CD4-positive, CD25-positive, alpha-beta regulatory T cell (primary cell): ENCODE results near the gene AP3S1. TPM values are rescaled to one million over a fixed set of nuclear protein-coding genes. Genes with fewer than 3 reads are reported as not detected.
"Not testable (repeated sequence)": the region's sequence is repeated elsewhere in the genome, so short reads cannot be mapped to it uniquely, and the experiment has no call there.

ENCODE experiments used
- ATAC-seq, 2 donors: fragments of 150-1000 bp; cut with Tn5 transposase; one replicate each; pipeline ENCODE4 v1.10.0; 2021; ENCODE audit warnings: low read depth in 2 of 2, moderate number of reproducible peaks in 2 of 2, moderate library complexity in 1 of 2
- DNase-seq, 3 donors: peaks; one replicate each; pipeline versions ENCODE4 v3.0.0 to v3.0.0-alpha.2; 2012 to 2022; ENCODE audit warnings: mixed read lengths in 1 of 3
- H3K27ac ChIP-seq: one replicate; pipeline ENCODE4 v1.7.0; 2013; ENCODE audit warnings: mild to moderate bottlenecking, low read length; ENCODE audit not compliant: insufficient read depth, poor library complexity, severe bottlenecking
- H3K27me3 ChIP-seq: one replicate; pipeline ENCODE4 v1.7.0; 2013; ENCODE audit warnings: low read length; ENCODE audit not compliant: control insufficient read depth, insufficient read depth
- H3K36me3 ChIP-seq: one replicate; pipeline ENCODE4 v1.7.0; 2013; ENCODE audit warnings: mild to moderate bottlenecking, low read length, moderate library complexity; ENCODE audit not compliant: control insufficient read depth, insufficient read depth
- H3K4me1 ChIP-seq: 2 replicates; pipeline ENCODE4 v1.7.0; 2013; ENCODE audit warnings: mild to moderate bottlenecking, low read length; ENCODE audit not compliant: insufficient read depth, control insufficient read depth, poor library complexity, severe bottlenecking
- H3K4me3 ChIP-seq: one replicate; pipeline ENCODE4 v1.7.0; 2013; ENCODE audit warnings: low read depth, mild to moderate bottlenecking, low read length, moderate library complexity
- H3K9me3 ChIP-seq, 2 experiments: 1 replicate in 1 of 2; 2 replicates in 1 of 2; pipeline ENCODE4 v1.7.0; 2013; ENCODE audit warnings: low read length in 2 of 2, mild to moderate bottlenecking in 1 of 2, moderate library complexity in 1 of 2; ENCODE audit not compliant: control insufficient read depth in 2 of 2
- H3K27ac Mint-ChIP-seq, 3 donors: one replicate each; pipeline ENCODE4 v1.8.0; 2020 to 2022; ENCODE audit warnings: mild to moderate bottlenecking in 3 of 3, mixed read lengths in 3 of 3, moderate library complexity in 2 of 3
- H3K27me3 Mint-ChIP-seq: one replicate; pipeline ENCODE4 v1.8.0; 2022; ENCODE audit warnings: mild to moderate bottlenecking, mixed read lengths
- H3K36me3 Mint-ChIP-seq: one replicate; pipeline ENCODE4 v1.8.0; 2020; ENCODE audit warnings: mixed read lengths
- H3K4me1 Mint-ChIP-seq, 4 donors: one replicate each; pipeline ENCODE4 v1.8.0; 2020 to 2022; ENCODE audit warnings: mixed read lengths in 4 of 4, mild to moderate bottlenecking in 1 of 4
- H3K4me3 Mint-ChIP-seq, 4 donors: one replicate each; pipeline ENCODE4 v1.8.0; 2020 to 2022; ENCODE audit warnings: mild to moderate bottlenecking in 4 of 4, mixed read lengths in 4 of 4, moderate library complexity in 3 of 4
- H3K9me3 Mint-ChIP-seq, 7 donors: one replicate each; pipeline ENCODE4 v1.8.0; 2020 to 2022; ENCODE audit warnings: mixed read lengths in 7 of 7, mild to moderate bottlenecking in 3 of 7, moderate library complexity in 2 of 7
- polyA plus RNA-seq, 4 donors: library from polyadenylated mRNA; unstranded; fragments of 300-500 nt; fragmentation: Illumina TruSeq; gene quantifications; one replicate each; pipeline ENCODE4 v1.2.3, GENCODE V29; 2021
- total RNA-seq: library from RNA; stranded (reverse); gene quantifications from one replicate; pipeline ENCODE4 v1.2.3, GENCODE V29; 2022

Gene AP3S1
- total and polyA plus RNA-seq, 5 donors from 2014 or later, result 39.5 to 77.5 (median 62.1) TPM

- not testable (repeated sequence) for ATAC-seq, H3K4me1 ChIP-seq, H3K4me1 Mint-ChIP-seq, H3K9me3 ChIP-seq, H3K27me3 Mint-ChIP-seq, H3K27ac Mint-ChIP-seq, H3K9me3 Mint-ChIP-seq, DNase-seq, H3K4me3 Mint-ChIP-seq, H3K27me3 ChIP-seq, H3K36me3 ChIP-seq, H3K27ac ChIP-seq, H3K4me3 ChIP-seq, H3K36me3 Mint-ChIP-seq
Measured at GRCh38 chr5:115930171-115930570, 88.4 kb downstream of the AP3S1 start.

GRCh38 chr5:115930630-115931337, 89.0 kb downstream of the AP3S1 start:
- no peaks in the 10 kb centered on the region for H3K27me3 ChIP-seq
- no peak overlapping the region for H3K27ac ChIP-seq
- H3K4me3 ChIP-seq, result no peak overlapping the region
- no peak for DNase-seq
- no peaks in the 10 kb centered on the region for H3K4me1 Mint-ChIP-seq
- no peaks in the 10 kb centered on the region for H3K9me3 ChIP-seq
- no peaks in the 10 kb centered on the region for H3K36me3 ChIP-seq
- H3K4me3 Mint-ChIP-seq, result no peak overlapping the region
- no peak overlapping the region for H3K27ac Mint-ChIP-seq
- no peaks in the 10 kb centered on the region for H3K9me3 Mint-ChIP-seq
- peaks cover 8% of the 10 kb centered on the region for H3K27me3 Mint-ChIP-seq
- no peaks in the 10 kb centered on the region for H3K36me3 Mint-ChIP-seq
- no peak for ATAC-seq
- no peaks in the 10 kb centered on the region for H3K4me1 ChIP-seq

GRCh38 chr5:115932991-115933390, 91.3 kb downstream of the AP3S1 start:
- Histone ChIP-seq H3K4me3 (no peak overlapping the region), H3K4me1 (no peaks in the 10 kb centered on the region), H3K27ac (no peak overlapping the region), H3K27me3 (no peaks in the 10 kb centered on the region), H3K36me3 (no peaks in the 10 kb centered on the region), H3K9me3 (no peaks in the 10 kb centered on the region)
- DNase-seq, result no peak
- no peak overlapping the region for H3K4me3 Mint-ChIP-seq
- no peak for ATAC-seq
- no peaks in the 10 kb centered on the region for H3K36me3 Mint-ChIP-seq
- H3K4me1 Mint-ChIP-seq, result no peaks in the 10 kb centered on the region
- no peaks in the 10 kb centered on the region for H3K9me3 Mint-ChIP-seq
- H3K27ac Mint-ChIP-seq, result no peak overlapping the region
- H3K27me3 Mint-ChIP-seq, result peaks cover 8% of the 10 kb centered on the region

- H3K27me3 ChIP-seq, result no peaks in the 10 kb centered on the region
- no peak for ATAC-seq
- no peaks in the 10 kb centered on the region for H3K36me3 ChIP-seq
- no peaks in the 10 kb centered on the region for H3K4me1 ChIP-seq
- no peaks in the 10 kb centered on the region for H3K4me1 Mint-ChIP-seq
- no peak overlapping the region for H3K4me3 Mint-ChIP-seq
- DNase-seq, result no peak
- H3K27me3 Mint-ChIP-seq, result peaks cover 8% of the 10 kb centered on the region
- no peaks in the 10 kb centered on the region for H3K9me3 ChIP-seq
- no peak overlapping the region for H3K27ac ChIP-seq
- H3K36me3 Mint-ChIP-seq, result no peaks in the 10 kb centered on the region
- H3K9me3 Mint-ChIP-seq, result peaks cover 0 to 2% (median 0%) of the 10 kb centered on the region in 7 donors
- no peak overlapping the region for H3K27ac Mint-ChIP-seq
- H3K4me3 ChIP-seq, result no peak overlapping the region
Measured at GRCh38 chr5:115934388-115934974, 92.7 kb downstream of the AP3S1 start.

GRCh38 chr5:115936031-115936430, 94.3 kb downstream of the AP3S1 start:
- H3K27me3 ChIP-seq, result no peaks in the 10 kb centered on the region
- H3K9me3 Mint-ChIP-seq, result peaks cover 0 to 2% (median under 1%) of the 10 kb centered on the region in 7 donors
- H3K9me3 ChIP-seq, result no peaks in the 10 kb centered on the region
- no peaks in the 10 kb centered on the region for H3K36me3 ChIP-seq
- DNase-seq, result no peak
- H3K27me3 Mint-ChIP-seq, result peaks cover 8% of the 10 kb centered on the region
- H3K4me3 ChIP-seq, result no peak overlapping the region
- H3K27ac ChIP-seq, result no peak overlapping the region
- no peaks in the 10 kb centered on the region for H3K36me3 Mint-ChIP-seq
- no peak for ATAC-seq
- no peaks in the 10 kb centered on the region for H3K4me1 Mint-ChIP-seq
- H3K4me1 ChIP-seq, result no peaks in the 10 kb centered on the region
- no peak overlapping the region for H3K27ac Mint-ChIP-seq
- H3K4me3 Mint-ChIP-seq, result no peak overlapping the region

GRCh38 chr5:115939059-115939458, 97.3 kb downstream of the AP3S1 start:
- ATAC-seq (no peak), DNase-seq (no peak)
- Histone ChIP-seq H3K27me3 (no peaks in the 10 kb centered on the region), H3K4me3 (no peak overlapping the region), H3K9me3 (no peaks in the 10 kb centered on the region), H3K36me3 (no peaks in the 10 kb centered on the region), H3K27ac (no peak overlapping the region), H3K4me1 (no peaks in the 10 kb centered on the region)
- Mint-ChIP-seq H3K4me3 (no peak overlapping the region), H3K27me3 (peaks cover 11% of the 10 kb centered on the region), H3K36me3 (no peaks in the 10 kb centered on the region), H3K9me3 (peaks cover 0 to 8% (median 2%) of the 10 kb centered on the region in 7 donors), H3K4me1 (no peaks in the 10 kb centered on the region), H3K27ac (no peak overlapping the region)

GRCh38 chr5:115940080-115940810, 98.5 kb downstream of the AP3S1 start:
- Mint-ChIP-seq H3K36me3 (no peaks in the 10 kb centered on the region), H3K4me3 (peak overlapping the region in 1 of 4 donors; percentile 27), H3K27me3 (peaks cover 8% of the 10 kb centered on the region), H3K27ac (no peak overlapping the region), H3K4me1 (no peaks in the 10 kb centered on the region), H3K9me3 (peaks cover 0 to 8% (median 3%) of the 10 kb centered on the region in 7 donors)
- H3K4me3 ChIP-seq, result no peak overlapping the region
- H3K9me3 ChIP-seq, result no peaks in the 10 kb centered on the region
- H3K27me3 ChIP-seq, result no peaks in the 10 kb centered on the region
- ATAC-seq, result no peak
- no peak overlapping the region for H3K27ac ChIP-seq
- H3K4me1 ChIP-seq, result no peaks in the 10 kb centered on the region
- DNase-seq, result no peak
- H3K36me3 ChIP-seq, result no peaks in the 10 kb centered on the region
